ENCODE results near the gene CCDC160.
A peak's percentile ranks its signal among the peaks of the same experiment; 100 is the strongest.

GRCh38 chrX:134294548-134294947 lies 57.6 kb downstream of the CCDC160 start:
- TF ChIP-seq CTCF (IDR thresholded peaks at IDR 0.05), result peak in 2 of 4 donors; percentile 28
- TF ChIP-seq POLR2A (IDR thresholded peaks at IDR 0.05), result no peak
